Memory B cell (primary cell): ENCODE measurements around the gene ASXL2.
"Not testable (repeated sequence)": the region's sequence is repeated elsewhere in the genome, so short reads cannot be mapped to it uniquely, and the experiment has no call there.

Experiments used
- ATAC-seq: fragments of 150-1000 bp; cut with Tn5 transposase; 2 replicates; pipeline ENCODE4 v1.10.0; 2021; ENCODE audit warnings: low read depth, mild to moderate bottlenecking, moderate library complexity
- DNase-seq, 2 donors: peaks; one replicate each; pipeline ENCODE4 v3.0.0; 2022; ENCODE audit warnings: low spot score in 2 of 2
- H3K27ac Mint-ChIP-seq: one replicate; pipeline ENCODE4 v1.8.0; 2022; ENCODE audit warnings: mild to moderate bottlenecking, moderate library complexity, mixed read lengths
- H3K27me3 Mint-ChIP-seq: one replicate; pipeline ENCODE4 v1.8.0; 2022; ENCODE audit warnings: mixed read lengths
- H3K36me3 Mint-ChIP-seq: one replicate; pipeline ENCODE4 v1.8.0; 2022; ENCODE audit warnings: mild to moderate bottlenecking, mixed read lengths
- H3K4me1 Mint-ChIP-seq: one replicate; pipeline ENCODE4 v1.8.0; 2022; ENCODE audit warnings: mixed read lengths
- H3K4me3 Mint-ChIP-seq: one replicate; pipeline ENCODE4 v1.8.0; 2022; ENCODE audit warnings: mild to moderate bottlenecking, moderate library complexity, mixed read lengths
- H3K9me3 Mint-ChIP-seq: one replicate; pipeline ENCODE4 v1.8.0; 2022; ENCODE audit warnings: mixed read lengths

The ASXL2 gene

DNA sequence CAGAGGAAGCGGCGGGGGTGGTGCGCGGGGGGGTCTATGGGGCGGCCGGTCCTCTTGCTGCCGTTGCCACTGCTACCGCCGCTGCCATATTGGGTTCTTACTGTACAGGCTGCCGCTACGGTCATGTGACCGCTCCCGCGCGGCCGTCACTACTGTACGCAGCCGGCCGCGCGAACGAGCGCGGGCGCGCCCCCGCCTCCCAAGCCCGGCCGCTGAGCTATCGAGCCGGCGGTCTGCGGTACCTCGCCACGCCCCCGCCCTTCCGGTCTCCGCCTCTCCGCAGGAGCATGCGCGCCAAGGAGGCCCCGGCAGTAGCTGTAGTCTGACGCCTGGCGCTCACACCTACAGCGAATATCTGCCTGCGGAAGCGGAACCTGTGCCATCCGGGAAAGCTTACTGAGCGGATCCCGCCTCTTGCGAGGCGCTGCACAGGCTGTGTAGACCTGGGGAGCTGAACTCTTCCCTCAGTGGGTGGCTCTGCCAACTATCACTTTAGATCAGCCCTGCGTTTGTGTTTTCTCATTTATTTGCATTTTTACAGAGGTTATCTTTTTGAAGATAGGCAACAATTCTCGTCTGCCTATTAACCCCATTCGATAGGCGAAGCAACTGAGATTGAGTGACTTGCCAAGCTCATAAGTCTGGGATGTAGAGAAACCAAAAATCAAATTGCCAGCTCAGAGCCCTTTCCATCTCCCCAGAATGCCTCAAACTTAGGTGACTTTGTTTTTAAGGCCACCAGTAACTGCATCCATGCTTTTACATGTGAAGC, at the start of gene ASXL2:
TSS of gene ASXL2 (minus strand) at position 127 of the 772 bp plus-strand sequence. CDS start 265 bp downstream, outside the sequence.
- peak; percentile 85 to 97 for DNase-seq
- Mint-ChIP-seq H3K4me1 (peaks cover 14% of the 10 kb centered on the region), H3K36me3 (peaks cover 4% of the 10 kb centered on the region), H3K27me3 (no peaks in the 10 kb centered on the region), H3K27ac (peak within 1 kb of the TSS; percentile 77), H3K4me3 (peak within 1 kb of the TSS; percentile 90), H3K9me3 (no peaks in the 10 kb centered on the region)
- ATAC-seq = peak; percentile 86

DNA sequence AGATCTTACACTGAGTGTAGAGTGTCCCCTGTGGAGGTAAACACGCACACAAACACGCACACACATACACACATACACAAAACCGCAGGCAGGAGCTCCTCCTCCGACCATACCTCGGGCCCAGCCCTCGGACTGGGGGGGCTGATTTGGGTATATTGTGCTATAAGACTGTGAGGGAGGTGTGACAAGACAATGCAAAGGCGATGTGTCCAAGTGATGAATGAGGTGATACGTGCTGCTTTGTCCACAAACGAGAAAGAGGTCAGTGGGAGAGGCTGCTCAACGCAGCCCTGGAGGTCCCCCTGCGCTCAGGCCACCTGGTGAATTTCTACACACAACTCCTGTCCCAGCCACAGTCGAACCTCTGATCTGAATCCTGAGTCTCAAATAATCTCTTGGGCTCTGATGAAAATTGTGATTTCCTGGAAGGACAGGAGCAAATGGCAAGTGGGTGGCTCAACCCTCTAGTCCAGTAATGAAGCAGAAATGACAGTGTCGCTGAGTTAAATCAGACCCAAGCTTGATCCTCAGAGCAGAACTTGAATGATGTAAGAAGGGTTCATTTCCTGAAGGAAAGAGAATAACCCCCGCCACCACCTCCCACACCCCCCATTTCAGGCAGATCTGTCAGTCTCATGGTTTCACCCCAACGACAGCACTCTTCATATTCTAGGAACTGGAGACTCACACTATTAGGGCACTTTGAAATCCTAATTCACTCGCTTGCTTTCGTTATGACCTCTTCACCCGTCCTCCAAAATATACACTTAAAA, 48.9 kb upstream of the ASXL2 start:
- Mint-ChIP-seq H3K36me3 (peaks cover 9% of the 10 kb centered on the region), H3K27ac (no peak overlapping the region), H3K4me1 (no peaks in the 10 kb centered on the region), H3K9me3 (no peaks in the 10 kb centered on the region), H3K4me3 (no peak overlapping the region), H3K27me3 (no peaks in the 10 kb centered on the region)
- no peak for DNase-seq
- no peak for ATAC-seq

DNA sequence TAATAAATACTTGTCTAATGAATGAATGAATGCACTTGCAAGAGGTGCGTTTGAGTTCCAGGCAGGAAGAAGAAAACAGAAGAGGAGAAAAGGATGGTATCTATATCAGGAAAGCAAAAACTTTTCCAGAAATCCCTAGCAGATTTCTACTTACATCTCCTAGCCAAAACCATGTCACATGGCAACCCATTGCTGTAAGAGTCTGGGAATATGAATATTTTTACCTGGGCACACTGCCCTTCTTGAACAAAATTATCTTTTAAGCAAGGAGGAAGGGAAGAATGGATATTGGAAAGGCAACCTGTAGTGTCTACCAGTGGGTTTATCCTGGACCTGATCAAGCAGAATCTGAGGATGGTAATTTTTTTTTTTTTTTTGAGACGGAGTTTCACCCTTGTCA, 44.2 kb upstream of the ASXL2 start:
- Mint-ChIP-seq H3K4me3 (no peak overlapping the region), H3K27ac (no peak overlapping the region), H3K4me1 (no peaks in the 10 kb centered on the region), H3K9me3 (no peaks in the 10 kb centered on the region), H3K36me3 (no peaks in the 10 kb centered on the region), H3K27me3 (peaks cover 2% of the 10 kb centered on the region)
- DNase-seq = no peak
- ATAC-seq = no peak

DNA sequence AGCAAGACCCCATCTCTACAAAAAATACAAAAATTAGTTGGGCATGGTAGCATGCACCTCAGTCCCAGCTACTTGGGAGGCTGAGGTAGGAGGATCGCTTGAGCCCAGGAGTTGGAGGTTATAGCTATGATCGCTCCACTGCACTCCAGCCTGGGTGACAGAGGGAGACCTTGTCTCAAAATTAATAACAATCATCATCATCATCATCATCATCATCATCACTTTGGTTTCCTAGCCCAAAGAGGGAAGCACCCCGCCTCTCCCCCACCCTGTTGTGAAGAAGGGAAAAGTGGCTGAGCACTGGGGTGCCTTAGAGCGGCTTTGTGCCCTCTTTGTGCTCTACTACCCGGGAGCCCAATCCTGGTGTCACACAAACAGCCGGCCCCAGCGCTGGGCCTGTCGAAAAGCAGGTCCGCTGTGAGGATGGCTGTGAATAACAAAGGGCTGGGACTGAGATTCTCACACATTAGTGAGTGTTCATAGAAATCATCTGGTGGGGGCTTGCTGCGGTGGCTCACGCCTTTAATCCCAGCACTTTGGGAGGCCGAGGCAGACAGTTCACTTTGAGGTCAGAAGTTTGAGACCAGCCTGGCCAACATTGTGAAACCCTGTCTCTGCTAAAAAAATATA, 42.6 kb upstream of the ASXL2 start:
- Mint-ChIP-seq H3K4me1 (peaks cover 6% of the 10 kb centered on the region), H3K36me3 (no peaks in the 10 kb centered on the region), H3K27me3 (peaks cover 6% of the 10 kb centered on the region), H3K4me3 (no peak overlapping the region), H3K9me3 (no peaks in the 10 kb centered on the region), H3K27ac (no peak overlapping the region)
- no peak for DNase-seq
- ATAC-seq = no peak

DNA sequence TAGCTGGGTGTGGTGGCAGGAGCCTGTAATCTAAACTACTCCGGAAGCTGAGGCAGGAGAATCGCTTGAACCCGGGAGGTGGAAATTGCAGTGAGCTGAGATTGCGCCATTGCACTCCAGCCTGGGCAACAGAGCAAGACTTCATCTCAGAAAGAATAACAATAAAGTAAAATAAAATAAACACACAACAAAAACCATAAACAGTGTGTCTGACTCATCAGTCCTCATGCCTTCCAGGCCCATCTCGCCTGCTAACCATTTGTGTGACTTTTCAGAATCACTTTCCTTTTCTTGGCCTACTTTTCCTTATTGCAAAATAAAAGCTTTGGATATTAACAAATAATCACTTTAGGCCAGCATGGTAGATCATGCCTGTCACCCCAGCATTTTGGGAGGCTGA, 42.0 kb upstream of the ASXL2 start:
- no peak overlapping the region for H3K4me3 Mint-ChIP-seq
- H3K27me3 Mint-ChIP-seq = peaks cover 6% of the 10 kb centered on the region
- no peaks in the 10 kb centered on the region for H3K36me3 Mint-ChIP-seq
- ATAC-seq (no peak), DNase-seq (no peak)
- no peak overlapping the region for H3K27ac Mint-ChIP-seq
- H3K9me3 Mint-ChIP-seq = no peaks in the 10 kb centered on the region
- peaks cover 6% of the 10 kb centered on the region for H3K4me1 Mint-ChIP-seq

DNA sequence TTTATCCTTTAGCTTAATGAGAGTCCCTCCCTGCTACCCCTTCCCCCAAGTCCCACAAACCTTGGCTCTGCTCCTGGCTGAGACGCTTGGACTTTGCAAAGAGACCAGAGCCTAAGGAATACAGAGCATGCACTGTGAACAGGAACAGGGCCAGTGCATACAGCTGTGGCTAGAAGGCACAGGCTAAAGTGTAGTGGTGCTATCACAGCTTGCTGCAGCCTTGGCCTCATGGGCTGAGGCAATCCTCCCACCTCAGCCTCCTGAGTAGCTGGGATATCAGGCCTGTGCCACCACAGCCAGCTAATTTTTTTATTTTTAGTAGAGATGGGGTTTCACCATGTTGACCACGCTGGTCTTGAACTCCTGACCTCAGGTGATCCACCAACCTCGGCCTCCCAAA, 39.5 kb upstream of the ASXL2 start:
- DNase-seq (no peak), ATAC-seq (no peak)
- H3K27ac Mint-ChIP-seq = no peak overlapping the region
- no peaks in the 10 kb centered on the region for H3K9me3 Mint-ChIP-seq
- peaks cover 6% of the 10 kb centered on the region for H3K4me1 Mint-ChIP-seq
- no peak overlapping the region for H3K4me3 Mint-ChIP-seq
- H3K36me3 Mint-ChIP-seq = no peaks in the 10 kb centered on the region
- H3K27me3 Mint-ChIP-seq = peaks cover 6% of the 10 kb centered on the region

DNA sequence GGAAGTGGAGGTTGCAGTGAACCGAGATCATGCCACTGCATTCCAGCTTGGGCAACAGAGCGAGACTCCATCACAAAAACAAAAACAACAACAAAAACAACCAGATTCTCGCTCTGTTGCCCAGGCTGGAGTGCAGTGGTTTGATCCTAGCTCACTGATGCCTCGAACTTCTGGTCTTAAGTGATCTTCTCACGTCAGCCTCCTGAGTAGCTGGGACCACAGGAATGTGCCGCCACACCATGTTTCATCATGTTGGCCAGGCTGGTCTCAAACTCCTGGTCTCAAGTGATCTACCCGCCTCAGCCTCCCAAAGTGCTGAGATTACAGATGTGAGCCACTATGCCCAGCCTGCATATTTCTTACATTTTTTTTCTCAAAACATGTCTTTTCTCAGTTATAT, 39.1 kb upstream of the ASXL2 start:
- not testable (repeated sequence) for H3K27ac Mint-ChIP-seq, H3K4me3 Mint-ChIP-seq, DNase-seq, H3K4me1 Mint-ChIP-seq, ATAC-seq, H3K27me3 Mint-ChIP-seq, H3K36me3 Mint-ChIP-seq, H3K9me3 Mint-ChIP-seq

DNA sequence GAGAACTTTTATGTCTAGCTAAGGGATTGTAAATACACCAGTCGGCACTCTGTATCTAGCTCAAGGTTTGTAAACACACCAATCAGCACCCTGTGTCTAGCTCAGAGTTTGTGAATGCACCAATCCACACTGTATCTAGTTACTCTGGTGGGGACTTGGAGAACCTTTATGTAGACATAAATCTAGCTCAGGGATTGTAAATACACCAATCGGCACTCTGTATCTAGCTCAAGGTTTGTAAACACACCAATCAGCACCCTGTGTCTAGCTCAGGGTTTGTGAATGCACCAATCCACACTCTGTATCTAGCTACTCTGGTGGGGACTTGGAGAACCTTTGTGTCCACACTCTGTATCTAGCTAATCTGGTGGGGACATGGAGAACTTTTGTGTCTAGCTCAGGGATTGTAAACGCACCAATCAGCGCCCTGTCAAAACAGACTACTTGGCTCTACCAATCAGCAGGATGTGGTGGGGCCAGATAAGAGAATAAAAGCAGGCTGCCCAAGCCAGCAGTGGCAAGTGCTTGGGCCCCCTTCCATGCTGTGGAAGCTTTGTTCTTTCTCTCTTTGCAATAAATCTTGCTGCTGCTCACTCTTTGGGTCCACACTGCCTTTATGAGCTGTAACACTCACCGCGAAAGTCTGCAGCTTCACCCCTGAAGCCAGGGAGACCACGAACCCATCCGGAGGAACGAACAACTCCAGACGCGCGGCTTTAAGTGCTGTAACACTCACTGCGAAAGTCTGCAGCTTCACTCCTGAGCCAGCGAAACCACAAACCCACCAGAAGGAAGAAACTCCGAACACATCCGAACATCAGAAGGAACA, 37.9 kb upstream of the ASXL2 start:
- peak overlapping the region; percentile 75 for H3K4me3 Mint-ChIP-seq
- H3K4me1 Mint-ChIP-seq = not testable (repeated sequence)

DNA sequence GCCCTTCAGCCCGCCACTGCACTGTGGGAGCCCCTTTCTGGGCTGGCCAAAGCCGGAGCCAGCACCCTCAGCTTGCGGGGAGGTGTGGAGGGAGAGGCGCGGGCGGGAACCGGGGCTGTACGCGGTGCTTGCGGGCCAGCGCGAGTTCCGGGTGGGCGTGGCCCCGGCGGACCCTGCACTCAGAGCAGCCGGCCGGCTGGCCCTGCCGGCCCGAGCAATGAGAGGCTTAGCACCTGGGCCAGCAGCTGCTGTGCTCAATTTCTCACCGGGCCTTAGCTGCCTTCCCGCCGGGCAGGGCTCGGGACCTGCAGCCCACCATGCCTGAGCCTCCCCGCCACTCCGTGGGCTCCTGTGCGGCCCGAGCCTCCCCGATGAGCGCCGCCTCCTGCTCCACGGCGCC, 37.1 kb upstream of the ASXL2 start:
- not testable (repeated sequence) for DNase-seq, ATAC-seq, H3K4me1 Mint-ChIP-seq, H3K4me3 Mint-ChIP-seq, H3K9me3 Mint-ChIP-seq, H3K36me3 Mint-ChIP-seq, H3K27ac Mint-ChIP-seq, H3K27me3 Mint-ChIP-seq

More for the DNA sequence above, 37.9 kb upstream of the ASXL2 start:
- H3K9me3 Mint-ChIP-seq, H3K27ac Mint-ChIP-seq, DNase-seq, ATAC-seq, H3K36me3 Mint-ChIP-seq, H3K27me3 Mint-ChIP-seq: not testable (repeated sequence)

DNA sequence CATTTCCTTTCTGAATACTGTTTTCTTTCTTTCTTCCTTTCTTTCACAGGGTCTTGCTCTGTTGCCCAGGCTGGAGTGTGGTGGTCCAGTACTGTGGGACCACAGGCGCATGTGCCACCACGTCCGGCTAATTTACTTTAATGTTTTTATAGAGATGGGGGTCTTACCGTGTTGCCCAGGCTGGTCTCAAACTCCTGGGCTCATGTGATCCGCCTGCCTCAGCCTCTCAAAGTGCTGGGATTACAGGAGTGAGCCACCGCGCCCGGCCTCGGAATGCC, 35.3 kb upstream of the ASXL2 start:
- not testable (repeated sequence) for DNase-seq, H3K27me3 Mint-ChIP-seq, H3K36me3 Mint-ChIP-seq, H3K4me1 Mint-ChIP-seq, H3K9me3 Mint-ChIP-seq, H3K4me3 Mint-ChIP-seq, H3K27ac Mint-ChIP-seq, ATAC-seq

DNA sequence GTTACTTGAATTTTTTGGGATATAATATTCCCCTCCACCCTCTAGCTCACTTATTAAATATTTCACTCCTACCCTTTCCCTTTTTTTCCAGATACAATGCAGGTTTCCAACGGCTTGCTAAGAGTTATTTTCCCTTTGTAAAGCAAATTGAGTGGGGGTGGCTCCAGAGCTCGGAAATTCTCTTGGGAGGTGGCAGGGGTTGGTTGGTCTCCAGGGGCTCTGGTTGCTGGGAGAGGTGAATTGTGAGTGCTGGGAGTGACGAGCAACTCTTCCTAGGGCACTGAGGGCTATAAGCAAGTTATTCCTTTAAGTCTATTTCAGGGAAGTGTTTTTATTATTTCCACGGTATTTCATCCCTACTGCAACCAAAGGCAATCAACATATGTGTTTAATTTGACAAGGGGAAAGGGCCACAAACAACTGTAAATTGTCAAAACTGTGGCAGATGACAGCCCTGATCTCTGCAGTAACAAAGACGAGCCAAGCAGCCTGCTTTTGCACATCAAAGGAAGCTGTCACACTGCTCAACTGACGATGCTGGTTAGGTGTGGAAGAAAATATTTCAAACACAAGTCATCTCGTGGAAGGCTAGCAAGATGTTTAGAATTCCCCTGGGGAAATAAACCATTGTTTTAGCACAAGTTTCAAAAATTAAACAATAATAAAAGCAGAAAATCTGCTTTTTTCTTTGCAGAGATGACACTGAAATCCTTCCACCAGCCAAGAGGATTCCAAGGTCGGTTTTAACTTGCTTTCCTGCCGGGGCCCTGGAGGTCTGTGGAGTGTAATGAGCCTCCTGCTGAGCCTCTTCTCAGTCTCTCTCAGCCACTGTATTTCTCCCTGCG, 34.8 kb upstream of the ASXL2 start:
- no peak for ATAC-seq
- H3K36me3 Mint-ChIP-seq = no peaks in the 10 kb centered on the region
- H3K4me1 Mint-ChIP-seq = peaks cover 6% of the 10 kb centered on the region
- no peaks in the 10 kb centered on the region for H3K9me3 Mint-ChIP-seq
- DNase-seq = no peak
- H3K27ac Mint-ChIP-seq = no peak overlapping the region
- no peak overlapping the region for H3K4me3 Mint-ChIP-seq
- H3K27me3 Mint-ChIP-seq = peaks cover 8% of the 10 kb centered on the region

DNA sequence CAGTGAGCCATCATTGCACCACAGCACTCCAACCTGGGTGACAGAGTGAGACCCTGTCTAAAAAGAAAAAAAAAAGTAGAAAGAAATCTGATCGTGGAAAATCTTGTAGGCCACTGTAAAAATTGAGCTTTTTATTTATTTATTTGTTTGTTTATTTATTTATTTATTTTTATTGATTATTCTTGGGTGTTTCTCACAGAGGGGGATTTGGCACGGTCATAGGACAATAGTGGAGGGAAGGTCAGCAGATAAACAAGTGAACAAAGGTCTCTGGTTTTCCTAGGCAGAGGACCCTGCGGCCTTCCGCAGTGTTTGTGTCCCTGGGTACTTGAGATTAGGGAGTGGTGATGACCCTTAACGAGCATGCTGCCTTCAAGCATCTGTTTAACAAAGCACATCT, 31.3 kb upstream of the ASXL2 start:
- not testable (repeated sequence) for ATAC-seq, H3K4me3 Mint-ChIP-seq, DNase-seq, H3K9me3 Mint-ChIP-seq, H3K27me3 Mint-ChIP-seq, H3K4me1 Mint-ChIP-seq, H3K36me3 Mint-ChIP-seq, H3K27ac Mint-ChIP-seq

DNA sequence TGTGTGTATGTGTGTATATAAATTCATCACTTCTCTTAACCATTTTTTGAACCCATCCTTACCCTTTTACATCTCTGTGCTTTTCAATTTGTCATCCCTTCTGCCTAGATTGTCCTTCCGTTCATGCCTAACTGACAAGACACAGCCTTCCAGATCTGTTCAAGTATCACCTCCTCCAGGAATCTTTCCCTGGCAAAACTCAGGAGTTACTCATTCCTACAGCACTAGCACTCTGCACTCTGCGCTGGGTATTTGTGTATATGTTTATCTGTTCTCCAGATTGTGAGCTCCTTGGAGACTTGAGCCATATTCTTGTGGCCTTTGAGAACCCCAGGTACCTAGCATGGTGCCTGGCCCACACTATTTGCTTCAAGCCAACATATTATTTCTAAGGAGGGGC, 26.8 kb upstream of the ASXL2 start:
- DNase-seq (no peak), ATAC-seq (no peak)
- Mint-ChIP-seq H3K4me1 (no peaks in the 10 kb centered on the region), H3K36me3 (no peaks in the 10 kb centered on the region), H3K27ac (no peak overlapping the region), H3K4me3 (no peak overlapping the region), H3K27me3 (peaks cover 5% of the 10 kb centered on the region), H3K9me3 (no peaks in the 10 kb centered on the region)
